ENCODE data around the gene ACRV1. TPM values are rescaled to one million over a fixed set of nuclear protein-coding genes. Genes with fewer than 3 reads are reported as not detected.

The ACRV1 gene
- total and polyA plus RNA-seq, 3 donors from 2014 or later, result 35.4 to 175 (median 56.5) TPM

DNA sequence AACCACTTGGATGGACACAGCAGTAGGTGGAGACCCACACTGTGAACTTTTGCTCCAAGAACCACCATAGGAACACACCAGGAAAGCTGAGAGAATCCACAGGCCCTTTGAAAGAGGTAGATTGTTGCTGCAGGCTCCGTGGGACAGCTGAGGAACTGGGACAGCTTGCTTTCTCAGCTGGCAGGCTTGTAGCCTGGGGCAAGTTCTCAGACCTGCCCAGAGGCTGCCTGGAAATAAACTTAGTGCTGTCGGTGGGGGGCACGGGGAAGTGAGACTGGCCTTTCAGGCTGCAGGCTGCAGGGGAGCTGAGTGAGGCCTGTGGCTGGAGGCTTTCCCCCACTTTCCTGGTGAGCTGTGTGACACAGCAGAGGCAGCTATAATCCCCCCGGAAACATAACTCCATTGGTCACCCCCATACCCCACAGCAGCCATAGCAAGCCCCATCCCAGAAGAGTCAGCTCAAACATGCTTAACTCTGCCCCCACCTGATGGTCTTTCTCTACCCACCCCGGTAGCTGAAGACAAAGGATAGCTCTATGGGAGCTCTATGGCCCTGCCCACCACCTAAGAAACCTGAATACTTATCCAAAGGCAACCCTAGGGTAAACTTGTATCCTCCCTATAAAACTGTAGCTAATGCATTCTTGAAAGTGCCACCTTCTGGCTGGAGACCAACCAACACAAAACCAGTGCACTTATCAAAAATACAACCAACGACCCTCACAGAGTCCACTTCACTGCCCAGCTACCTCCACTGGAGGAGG is 21.4 kb upstream of the ACRV1 start:
- WGBS, 2 donors, result 61 to 67% methylated on average over 5 to 6 of the region's 6 CpGs
- Histone ChIP-seq H3K36me3 (ENCODE audit: low read depth, missing control alignments) (no peaks in the 10 kb centered on the region), H3K4me3 (no peak overlapping the region), H3K27ac (no peak overlapping the region), H3K9me3 (no peaks in the 10 kb centered on the region), H3K4me1 (no peaks in the 10 kb centered on the region), H3K27me3 (no peaks in the 10 kb centered on the region)
- DNase-seq, result no peak
- TF ChIP-seq POLR2A (IDR thresholded peaks at IDR 0.05), result no peak
- TF ChIP-seq, protein P1, sequence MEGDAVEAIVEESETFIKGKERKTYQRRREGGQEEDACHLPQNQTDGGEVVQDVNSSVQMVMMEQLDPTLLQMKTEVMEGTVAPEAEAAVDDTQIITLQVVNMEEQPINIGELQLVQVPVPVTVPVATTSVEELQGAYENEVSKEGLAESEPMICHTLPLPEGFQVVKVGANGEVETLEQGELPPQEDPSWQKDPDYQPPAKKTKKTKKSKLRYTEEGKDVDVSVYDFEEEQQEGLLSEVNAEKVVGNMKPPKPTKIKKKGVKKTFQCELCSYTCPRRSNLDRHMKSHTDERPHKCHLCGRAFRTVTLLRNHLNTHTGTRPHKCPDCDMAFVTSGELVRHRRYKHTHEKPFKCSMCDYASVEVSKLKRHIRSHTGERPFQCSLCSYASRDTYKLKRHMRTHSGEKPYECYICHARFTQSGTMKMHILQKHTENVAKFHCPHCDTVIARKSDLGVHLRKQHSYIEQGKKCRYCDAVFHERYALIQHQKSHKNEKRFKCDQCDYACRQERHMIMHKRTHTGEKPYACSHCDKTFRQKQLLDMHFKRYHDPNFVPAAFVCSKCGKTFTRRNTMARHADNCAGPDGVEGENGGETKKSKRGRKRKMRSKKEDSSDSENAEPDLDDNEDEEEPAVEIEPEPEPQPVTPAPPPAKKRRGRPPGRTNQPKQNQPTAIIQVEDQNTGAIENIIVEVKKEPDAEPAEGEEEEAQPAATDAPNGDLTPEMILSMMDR (IDR thresholded peaks at IDR 0.05), result no peak
- intact Hi-C loops (cut with DNase I; ENCODE audit: low total_unique reads), result no loop called here

DNA sequence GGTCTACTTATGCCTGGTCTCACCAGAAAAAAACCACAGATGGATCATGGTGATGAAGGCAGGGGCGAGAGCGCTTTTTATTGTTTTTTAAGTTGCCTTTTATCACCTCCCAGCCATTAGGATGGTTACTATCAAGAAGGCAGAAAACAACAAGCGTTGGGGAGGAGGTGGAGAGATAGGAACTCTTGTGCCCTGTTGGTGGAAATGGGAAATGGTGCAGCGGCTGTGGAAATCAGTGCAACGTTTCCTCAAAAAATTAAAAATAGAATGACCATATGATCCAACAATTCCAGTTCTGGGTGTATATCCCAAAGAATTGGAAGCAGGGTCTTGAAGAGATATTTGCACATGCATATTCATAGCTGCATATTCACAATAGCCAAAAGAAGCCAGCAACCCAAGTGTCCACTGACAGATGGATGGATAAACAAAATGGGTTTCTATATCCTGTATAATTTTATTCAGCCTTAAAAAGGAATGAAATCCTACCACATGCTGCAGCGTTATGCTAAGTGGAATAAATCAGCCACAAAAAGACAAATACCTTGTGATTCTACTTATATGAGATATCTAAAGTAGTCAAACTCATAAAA is 20.5 kb upstream of the ACRV1 start:
- Histone ChIP-seq H3K36me3 (ENCODE audit: low read depth, missing control alignments) (no peaks in the 10 kb centered on the region), H3K4me3 (no peak overlapping the region), H3K27ac (no peak overlapping the region), H3K27me3 (no peaks in the 10 kb centered on the region), H3K4me1 (no peaks in the 10 kb centered on the region), H3K9me3 (no peaks in the 10 kb centered on the region)
- DNase-seq, result no peak
- TF ChIP-seq, protein P1 (IDR thresholded peaks at IDR 0.05), result no peak
- no peak for TF ChIP-seq POLR2A (IDR thresholded peaks at IDR 0.05)
- 83 to 88% methylated on average over 6 of the region's 6 CpGs for WGBS, 2 donors
- intact Hi-C loops (cut with DNase I; ENCODE audit: low total_unique reads), result no loop called here

DNA sequence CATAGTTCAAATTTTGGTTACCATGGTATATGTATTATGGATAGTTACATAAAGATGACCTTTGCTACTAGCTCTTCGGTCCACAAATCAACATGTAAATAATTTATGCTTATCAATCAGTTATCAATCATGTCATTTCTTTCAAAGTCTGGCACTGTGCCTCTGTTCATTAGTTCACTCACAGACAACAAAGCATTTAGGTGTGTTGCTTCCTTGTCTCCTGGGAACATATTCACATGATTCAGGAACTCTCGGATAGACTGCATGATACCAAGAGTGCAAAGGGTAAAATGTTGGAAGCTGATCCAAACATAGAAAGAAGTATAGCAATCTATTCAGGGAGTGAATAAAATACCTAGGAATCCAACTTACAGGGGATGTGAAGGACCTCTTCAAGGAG is 14.3 kb upstream of the ACRV1 start:
- H3K4me1 ChIP-seq, result no peaks in the 10 kb centered on the region
- H3K27ac ChIP-seq, result no peak overlapping the region
- no peaks in the 10 kb centered on the region for H3K9me3 ChIP-seq
- intact Hi-C loops (cut with DNase I; ENCODE audit: low total_unique reads), result no loop called here
- no peak for DNase-seq
- no peak for TF ChIP-seq POLR2A (IDR thresholded peaks at IDR 0.05)
- TF ChIP-seq, protein P1 (IDR thresholded peaks at IDR 0.05), result no peak
- H3K27me3 ChIP-seq, result no peaks in the 10 kb centered on the region
- 85 to 90% methylated on average over 2 of the region's 2 CpGs for whole genome bisulfite sequencing, 2 donors
- no peaks in the 10 kb centered on the region for H3K36me3 ChIP-seq (ENCODE audit: low read depth, missing control alignments)
- H3K4me3 ChIP-seq, result no peak overlapping the region

DNA sequence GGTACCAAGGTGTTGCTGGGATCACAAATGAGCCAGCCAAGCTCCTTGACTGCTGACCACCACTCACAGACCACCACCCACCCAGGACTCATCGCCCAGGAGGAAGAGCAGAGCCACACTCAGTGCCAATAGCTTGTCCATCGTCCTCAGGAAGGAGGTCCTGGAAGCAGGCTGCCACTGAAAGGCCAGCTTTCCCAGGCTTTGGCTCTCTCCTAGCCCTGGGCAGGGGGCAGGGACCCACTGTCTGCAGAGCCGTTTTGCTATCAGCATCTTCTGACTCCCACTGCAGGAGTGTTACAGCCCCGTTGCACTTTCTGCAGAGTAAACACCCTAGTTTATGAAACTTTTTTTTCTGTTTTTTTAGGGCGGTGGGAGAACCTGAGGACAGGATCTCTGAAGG is 12.2 kb upstream of the ACRV1 start:
- Histone ChIP-seq H3K27ac (no peak overlapping the region), H3K36me3 (ENCODE audit: low read depth, missing control alignments) (no peaks in the 10 kb centered on the region), H3K9me3 (no peaks in the 10 kb centered on the region), H3K4me3 (no peak overlapping the region), H3K4me1 (no peaks in the 10 kb centered on the region), H3K27me3 (no peaks in the 10 kb centered on the region)
- TF ChIP-seq, protein P1 (IDR thresholded peaks at IDR 0.05), result no peak
- TF ChIP-seq POLR2A (IDR thresholded peaks at IDR 0.05), result no peak
- WGBS, 2 donors, result 60 to 72% methylated on average over 5 of the region's 5 CpGs
- intact Hi-C loops (cut with DNase I; ENCODE audit: low total_unique reads), result no loop called here
- DNase-seq, result no peak
